HL-60 (cell line): ENCODE data around the gene UFC1.

Experiments
- GABPA ChIP-seq: IDR thresholded peaks from 2 replicates; pipeline ENCODE4 v1.6.1; 2012; ENCODE audit warnings: low read depth
- POLR2AphosphoS5 ChIP-seq: IDR thresholded peaks from 2 replicates; pipeline ENCODE4 v1.6.1; 2012; ENCODE audit warnings: low read depth
- SPI1 ChIP-seq: IDR thresholded peaks from 2 replicates; pipeline ENCODE4 v1.6.1; 2012; ENCODE audit warnings: low read depth, mild to moderate bottlenecking, borderline replicate concordance
- TF ChIP-seq, protein P1 (sequence below): IDR thresholded peaks from one replicate; pipeline ENCODE4 v1.5.1; 2011; ENCODE audit warnings: low read length, control low read depth, inconsistent platforms; ENCODE audit not compliant: insufficient read depth
- TF ChIP-seq, protein P2 (sequence below): IDR thresholded peaks from 2 replicates; pipeline ENCODE4 v1.6.1; 2012; ENCODE audit warnings: low read depth; ENCODE audit not compliant: insufficient replicate concordance

DNA sequence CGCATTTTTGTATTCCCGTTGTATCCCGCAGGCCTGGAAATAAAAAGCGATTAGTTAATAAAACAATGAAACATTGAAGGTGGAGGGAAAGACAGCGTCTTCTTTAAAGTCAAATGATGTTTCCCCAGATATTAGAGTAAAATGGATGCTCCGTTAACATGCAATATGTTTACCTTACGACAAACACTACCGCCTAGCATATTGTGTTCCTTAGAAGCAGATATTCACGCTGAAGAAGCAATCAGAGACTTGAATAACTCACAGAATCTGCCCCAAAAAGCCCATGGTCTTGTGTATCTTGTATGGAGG lies 24.1 kb downstream of the UFC1 start:
- TF ChIP-seq POLR2AphosphoS5 (no peak), SPI1 (no peak), GABPA (no peak)
- TF ChIP-seq, protein P1, sequence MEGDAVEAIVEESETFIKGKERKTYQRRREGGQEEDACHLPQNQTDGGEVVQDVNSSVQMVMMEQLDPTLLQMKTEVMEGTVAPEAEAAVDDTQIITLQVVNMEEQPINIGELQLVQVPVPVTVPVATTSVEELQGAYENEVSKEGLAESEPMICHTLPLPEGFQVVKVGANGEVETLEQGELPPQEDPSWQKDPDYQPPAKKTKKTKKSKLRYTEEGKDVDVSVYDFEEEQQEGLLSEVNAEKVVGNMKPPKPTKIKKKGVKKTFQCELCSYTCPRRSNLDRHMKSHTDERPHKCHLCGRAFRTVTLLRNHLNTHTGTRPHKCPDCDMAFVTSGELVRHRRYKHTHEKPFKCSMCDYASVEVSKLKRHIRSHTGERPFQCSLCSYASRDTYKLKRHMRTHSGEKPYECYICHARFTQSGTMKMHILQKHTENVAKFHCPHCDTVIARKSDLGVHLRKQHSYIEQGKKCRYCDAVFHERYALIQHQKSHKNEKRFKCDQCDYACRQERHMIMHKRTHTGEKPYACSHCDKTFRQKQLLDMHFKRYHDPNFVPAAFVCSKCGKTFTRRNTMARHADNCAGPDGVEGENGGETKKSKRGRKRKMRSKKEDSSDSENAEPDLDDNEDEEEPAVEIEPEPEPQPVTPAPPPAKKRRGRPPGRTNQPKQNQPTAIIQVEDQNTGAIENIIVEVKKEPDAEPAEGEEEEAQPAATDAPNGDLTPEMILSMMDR: no peak
- TF ChIP-seq, protein P2, sequence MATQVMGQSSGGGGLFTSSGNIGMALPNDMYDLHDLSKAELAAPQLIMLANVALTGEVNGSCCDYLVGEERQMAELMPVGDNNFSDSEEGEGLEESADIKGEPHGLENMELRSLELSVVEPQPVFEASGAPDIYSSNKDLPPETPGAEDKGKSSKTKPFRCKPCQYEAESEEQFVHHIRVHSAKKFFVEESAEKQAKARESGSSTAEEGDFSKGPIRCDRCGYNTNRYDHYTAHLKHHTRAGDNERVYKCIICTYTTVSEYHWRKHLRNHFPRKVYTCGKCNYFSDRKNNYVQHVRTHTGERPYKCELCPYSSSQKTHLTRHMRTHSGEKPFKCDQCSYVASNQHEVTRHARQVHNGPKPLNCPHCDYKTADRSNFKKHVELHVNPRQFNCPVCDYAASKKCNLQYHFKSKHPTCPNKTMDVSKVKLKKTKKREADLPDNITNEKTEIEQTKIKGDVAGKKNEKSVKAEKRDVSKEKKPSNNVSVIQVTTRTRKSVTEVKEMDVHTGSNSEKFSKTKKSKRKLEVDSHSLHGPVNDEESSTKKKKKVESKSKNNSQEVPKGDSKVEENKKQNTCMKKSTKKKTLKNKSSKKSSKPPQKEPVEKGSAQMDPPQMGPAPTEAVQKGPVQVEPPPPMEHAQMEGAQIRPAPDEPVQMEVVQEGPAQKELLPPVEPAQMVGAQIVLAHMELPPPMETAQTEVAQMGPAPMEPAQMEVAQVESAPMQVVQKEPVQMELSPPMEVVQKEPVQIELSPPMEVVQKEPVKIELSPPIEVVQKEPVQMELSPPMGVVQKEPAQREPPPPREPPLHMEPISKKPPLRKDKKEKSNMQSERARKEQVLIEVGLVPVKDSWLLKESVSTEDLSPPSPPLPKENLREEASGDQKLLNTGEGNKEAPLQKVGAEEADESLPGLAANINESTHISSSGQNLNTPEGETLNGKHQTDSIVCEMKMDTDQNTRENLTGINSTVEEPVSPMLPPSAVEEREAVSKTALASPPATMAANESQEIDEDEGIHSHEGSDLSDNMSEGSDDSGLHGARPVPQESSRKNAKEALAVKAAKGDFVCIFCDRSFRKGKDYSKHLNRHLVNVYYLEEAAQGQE: no peak
